Measurements from ENCODE around the gene RXRA.

DNA sequence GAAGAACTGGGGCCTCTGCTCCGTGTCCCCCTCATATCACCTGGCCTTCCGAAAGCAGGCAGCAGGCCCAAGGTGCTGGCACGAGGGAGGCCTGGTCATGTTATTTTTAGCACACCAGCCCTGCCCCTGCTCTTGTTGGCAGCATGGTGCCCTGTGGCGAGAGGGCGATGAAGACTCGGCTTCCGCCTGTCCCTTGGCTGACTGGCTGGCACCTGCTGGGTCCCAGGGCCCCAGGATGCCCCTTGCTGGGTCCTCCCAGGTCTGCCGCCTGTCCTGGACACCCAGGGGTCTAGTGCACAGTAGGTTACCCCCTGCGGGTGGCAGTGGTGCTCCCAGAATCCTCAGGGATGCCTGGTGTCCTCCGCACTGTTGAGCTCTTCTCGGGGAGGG, 77.0 kb downstream of the RXRA start:
- TF ChIP-seq, protein P1, sequence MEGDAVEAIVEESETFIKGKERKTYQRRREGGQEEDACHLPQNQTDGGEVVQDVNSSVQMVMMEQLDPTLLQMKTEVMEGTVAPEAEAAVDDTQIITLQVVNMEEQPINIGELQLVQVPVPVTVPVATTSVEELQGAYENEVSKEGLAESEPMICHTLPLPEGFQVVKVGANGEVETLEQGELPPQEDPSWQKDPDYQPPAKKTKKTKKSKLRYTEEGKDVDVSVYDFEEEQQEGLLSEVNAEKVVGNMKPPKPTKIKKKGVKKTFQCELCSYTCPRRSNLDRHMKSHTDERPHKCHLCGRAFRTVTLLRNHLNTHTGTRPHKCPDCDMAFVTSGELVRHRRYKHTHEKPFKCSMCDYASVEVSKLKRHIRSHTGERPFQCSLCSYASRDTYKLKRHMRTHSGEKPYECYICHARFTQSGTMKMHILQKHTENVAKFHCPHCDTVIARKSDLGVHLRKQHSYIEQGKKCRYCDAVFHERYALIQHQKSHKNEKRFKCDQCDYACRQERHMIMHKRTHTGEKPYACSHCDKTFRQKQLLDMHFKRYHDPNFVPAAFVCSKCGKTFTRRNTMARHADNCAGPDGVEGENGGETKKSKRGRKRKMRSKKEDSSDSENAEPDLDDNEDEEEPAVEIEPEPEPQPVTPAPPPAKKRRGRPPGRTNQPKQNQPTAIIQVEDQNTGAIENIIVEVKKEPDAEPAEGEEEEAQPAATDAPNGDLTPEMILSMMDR (IDR thresholded peaks at IDR 0.05): no peak
- TF ChIP-seq POLR2A (IDR thresholded peaks at IDR 0.05): no peak
